OCI-LY7 (cell line): ENCODE measurements around the gene ESRRG. TPM values are rescaled to one million over a fixed set of nuclear protein-coding genes. Genes with fewer than 3 reads are reported as not detected.

Experiments used
- BruUV-seq: library from RNA; stranded (reverse); fragments of 400-500 nt; replicated peaks from 2 replicates; lab custom pipeline; 2021; lab: Mats Ljungman, UMichigan
- CTCF ChIA-PET: fragments of 300-600 bp; sonication (Branson Sonifier 250); formaldehyde crosslinking; loops from one replicate; lab custom pipeline; 2022; ENCODE audit warnings: antibody characterized with exemption; ENCODE audit not compliant: unreplicated experiment; lab: Charles Lee
- POLR2A ChIA-PET: fragments of 300-600 bp; sonication (Branson Sonifier 250); formaldehyde crosslinking; loops from one replicate; lab custom pipeline; 2022; ENCODE audit warnings: antibody characterized with exemption; lab: Charles Lee
- DNase-seq: peaks from one replicate; pipeline ENCODE4 v3.0.0-alpha.2; 2015; ENCODE audit warnings: low spot score
- H2AFZ ChIP-seq: fragments of 200-600 bp; sonication (generic), shearing (Covaris generic); 2 replicates; pipeline ENCODE4 v1.6.1; 2014; ENCODE audit warnings: mild to moderate bottlenecking, antibody characterized with exemption, low read length, moderate library complexity
- H3K27ac ChIP-seq: fragments of 200-600 bp; sonication (generic); 2 replicates; pipeline ENCODE4 v1.5.1; 2014; ENCODE audit warnings: mixed run types, low read depth, mild to moderate bottlenecking, moderate library complexity, low read length, inconsistent platforms; ENCODE audit not compliant: poor library complexity, severe bottlenecking
- H3K36me3 ChIP-seq: fragments of 200-600 bp; sonication (generic); 2 replicates; pipeline ENCODE4 v1.6.1; 2014; ENCODE audit warnings: mild to moderate bottlenecking, antibody characterized with exemption, low read length, moderate library complexity, mixed read lengths; ENCODE audit not compliant: insufficient read depth
- H3K4me1 ChIP-seq: fragments of 200-600 bp; sonication (generic); 2 replicates; pipeline ENCODE4 v1.5.1; 2014; ENCODE audit warnings: mild to moderate bottlenecking, low read length; ENCODE audit not compliant: insufficient read depth, poor library complexity, severe bottlenecking
- H3K4me2 ChIP-seq: fragments of 200-600 bp; sonication (generic); 2 replicates; pipeline ENCODE4 v1.6.1; 2014; ENCODE audit warnings: mild to moderate bottlenecking, low read length
- H3K4me3 ChIP-seq: fragments of 200-600 bp; sonication (generic); 2 replicates; pipeline ENCODE4 v1.5.1; 2014; ENCODE audit warnings: mild to moderate bottlenecking, low read depth, low read length; ENCODE audit not compliant: poor library complexity, severe bottlenecking
- H3K79me2 ChIP-seq: fragments of 200-600 bp; sonication (generic); 2 replicates; pipeline ENCODE4 v1.6.1; 2016; ENCODE audit warnings: low read depth, mild to moderate bottlenecking, low read length, moderate library complexity, mixed read lengths; ENCODE audit not compliant: insufficient read depth
- H3K9me2 ChIP-seq: fragments of 200-600 bp; sonication (generic); 2 replicates; pipeline ENCODE4 v1.6.1; 2016; ENCODE audit warnings: mild to moderate bottlenecking, low read length, mixed read lengths; ENCODE audit not compliant: insufficient read depth
- H3K9me3 ChIP-seq: fragments of 200-600 bp; sonication (generic); 2 replicates; pipeline ENCODE4 v1.6.1; 2014; ENCODE audit warnings: mild to moderate bottlenecking, mixed run types, low read length, mixed read lengths
- H4K20me1 ChIP-seq: fragments of 200-600 bp; sonication (generic); 2 replicates; pipeline ENCODE4 v1.6.1; 2014; ENCODE audit warnings: mild to moderate bottlenecking, antibody characterized with exemption, low read length, moderate library complexity, mixed read lengths; ENCODE audit not compliant: insufficient read depth
- CTCF ChIP-seq: fragments of 200-600 bp; sonication (generic); conservative IDR thresholded peaks from 2 replicates; pipeline ENCODE4 v1.5.1; 2014; ENCODE audit warnings: mild to moderate bottlenecking, antibody characterized with exemption, low read length, moderate library complexity, mixed read lengths
- EZH2phosphoT487 ChIP-seq: fragments of 200-600 bp; sonication (generic); IDR thresholded peaks from 2 replicates; pipeline ENCODE4 v1.6.1; 2018; ENCODE audit warnings: low read depth, borderline replicate concordance, mild to moderate bottlenecking, mixed run types, antibody characterized with exemption, low read length, moderate library complexity, mixed read lengths
- intact Hi-C: fragments of 100-400 bp; cut with micrococcal nuclease; formaldehyde crosslinking; loops from one replicate; pipeline ENCODE4 v1.10.0; 2022; ENCODE audit not compliant: unreplicated experiment
- total RNA-seq, 2 experiments: library from RNA; depleted of rRNA in 1 of 2; stranded (reverse); fragments of >200 nt in 1 of 2; shearing (Covaris generic) in 1 of 2; gene quantifications; 2 replicates each; pipeline ENCODE4 v1.2.3, GENCODE V29; 2014 to 2022

The ESRRG gene
- total RNA-seq, 2 experiments from 2014 or later = not detected

DNA sequence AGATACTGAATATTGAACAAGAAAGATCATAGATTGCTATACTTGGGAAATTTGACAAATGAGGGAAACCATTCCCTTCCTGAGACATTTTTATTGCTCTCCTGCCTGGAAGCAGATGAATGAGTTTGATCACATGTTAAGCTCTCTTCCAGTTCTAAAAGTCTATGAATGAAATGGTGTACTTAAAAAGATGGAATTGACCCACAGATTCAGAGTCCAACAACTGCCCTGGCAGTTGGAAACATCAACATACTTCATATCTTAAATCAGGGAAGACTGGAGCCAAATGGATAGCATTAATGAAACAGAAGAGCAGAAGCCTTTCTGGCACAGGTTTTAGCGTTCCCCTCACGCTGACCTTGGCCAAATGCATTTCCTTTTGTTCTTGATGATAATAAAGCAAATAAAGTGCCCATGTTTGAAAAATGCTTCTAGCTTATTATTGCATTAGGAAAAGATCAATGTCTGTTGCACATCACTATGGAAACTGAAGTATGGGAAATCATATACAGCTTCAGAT is 142.6 kb downstream of the ESRRG start:
- Histone ChIP-seq H3K27ac (no peak overlapping the region), H2AFZ (no peak overlapping the region), H3K4me2 (no peak overlapping the region), H3K4me1 (no peaks in the 10 kb centered on the region), H4K20me1 (no peaks in the 10 kb centered on the region), H3K9me2 (no peaks in the 10 kb centered on the region), H3K9me3 (no peaks in the 10 kb centered on the region), H3K79me2 (no peaks in the 10 kb centered on the region), H3K36me3 (no peaks in the 10 kb centered on the region), H3K4me3 (no peak overlapping the region)
- CTCF ChIA-PET = no interaction called here
- TF ChIP-seq CTCF (no peak), EZH2phosphoT487 (no peak)
- POLR2A ChIA-PET = no interaction called here
- no peak for DNase-seq
- intact Hi-C loops = no loop called here
- no TSS peak for BruUV-seq

GRCh38 chr1:216576234-216576937 is 146.8 kb downstream of the ESRRG start:
- no peaks in the 10 kb centered on the region for H3K79me2 ChIP-seq
- H3K4me2 ChIP-seq = no peak overlapping the region
- no peaks in the 10 kb centered on the region for H3K9me2 ChIP-seq
- POLR2A ChIA-PET = no interaction called here
- no TSS peak for BruUV-seq
- no peak for TF ChIP-seq CTCF
- TF ChIP-seq EZH2phosphoT487 = no peak
- no peaks in the 10 kb centered on the region for H3K4me1 ChIP-seq
- H4K20me1 ChIP-seq = no peaks in the 10 kb centered on the region
- no peaks in the 10 kb centered on the region for H3K36me3 ChIP-seq
- intact Hi-C loops = loop anchor here (10.0 kb wide), 1 partner anchor 1202 kb away; no protein-coding TSS in a partner anchor
- H2AFZ ChIP-seq = no peak overlapping the region
- no peak overlapping the region for H3K4me3 ChIP-seq
- no peaks in the 10 kb centered on the region for H3K9me3 ChIP-seq
- no peak for DNase-seq
- CTCF ChIA-PET = no interaction called here
- no peak overlapping the region for H3K27ac ChIP-seq

- Histone ChIP-seq H3K36me3 (no peaks in the 10 kb centered on the region), H3K4me3 (no peak overlapping the region), H3K79me2 (no peaks in the 10 kb centered on the region), H3K9me3 (no peaks in the 10 kb centered on the region), H2AFZ (no peak overlapping the region), H4K20me1 (no peaks in the 10 kb centered on the region), H3K4me2 (no peak overlapping the region), H3K4me1 (no peaks in the 10 kb centered on the region), H3K9me2 (no peaks in the 10 kb centered on the region), H3K27ac (no peak overlapping the region)
- DNase-seq = no peak
- intact Hi-C loops = loop anchor here (5.0 to 10.0 kb wide), 2 partner anchors 92 to 249 kb away; no protein-coding TSS in a partner anchor
- no TSS peak for BruUV-seq
- POLR2A ChIA-PET = interaction anchor here (0.5 to 0.7 kb wide), 2 partner anchors 11 kb away, joined by 3 read pairs; no protein-coding TSS in a partner anchor
- TF ChIP-seq EZH2phosphoT487 (no peak), CTCF (peak; percentile 55)
- CTCF ChIA-PET = no interaction called here
These were observed 156.5 kb downstream of the ESRRG start for GRCh38 chr1:216566641-216567205.
